HCT116 (cell line): Measurements from ENCODE around the gene DNHD1. TPM values are rescaled to one million over a fixed set of nuclear protein-coding genes. Genes with fewer than 3 reads are reported as not detected.

Experiments used
- ATAC-seq: fragments of 200-7000 bp; cut with Tn5 transposase; 2 replicates; pipeline ENCODE4 v1.9.1; 2020; ENCODE audit warnings: mild to moderate bottlenecking, moderate library complexity
- BruUV-seq: library from RNA; stranded (reverse); fragments of 400-500 nt; replicated peaks from 2 replicates; lab custom pipeline; 2021; lab: Mats Ljungman, UMichigan
- CTCF ChIA-PET: fragments of 300-600 bp; sonication (Branson Sonifier 250); formaldehyde crosslinking; loops from one replicate; lab custom pipeline; 2021; ENCODE audit warnings: antibody characterized with exemption; lab: Charles Lee
- POLR2A ChIA-PET: fragments of 300-600, 350-600 bp; sonication (Branson Sonifier 250); formaldehyde crosslinking; loops from one replicate; lab custom pipeline; 2021; ENCODE audit warnings: antibody characterized with exemption; lab: Charles Lee
- RAD21 ChIA-PET, 2 experiments: fragments of 300-600 bp; sonication (Branson Sonifier 250); formaldehyde crosslinking; loops; one replicate each; lab custom pipeline; 2023; ENCODE audit warnings: low total read pairs in 2 of 2; ENCODE audit not compliant: uncharacterized antibody in 2 of 2, unreplicated experiment in 2 of 2, low non-redundant PET in 1 of 2; lab: Charles Lee
- DNase-seq: peaks from one replicate; pipeline ENCODE4 v3.0.0-alpha.2; 2010; ENCODE audit warnings: low read depth, low spot score
- H2AFZ ChIP-seq: fragments of 200-600 bp; shearing (Covaris generic), sonication (generic); 2 replicates; pipeline ENCODE4 v1.6.1; 2017; ENCODE audit warnings: low read depth, mixed run types, mixed read lengths, antibody characterized with exemption, low read length; ENCODE audit not compliant: poor library complexity, severe bottlenecking
- H3K27ac ChIP-seq: 2 replicates; pipeline ENCODE4 v1.5.1; 2012; ENCODE audit warnings: low read depth, low read length
- H3K27me3 ChIP-seq: fragments of 200-600 bp; sonication (generic); 2 replicates; pipeline ENCODE4 v1.6.1; 2016; ENCODE audit warnings: mixed run types, low read length, mixed read lengths; ENCODE audit not compliant: insufficient read depth
- H3K36me3 ChIP-seq, 2 experiments: fragments of 200-500 bp in 1 of 2; fragments of 200-600 bp in 1 of 2; sonication (Bioruptor generic) in 1 of 2; sonication (generic) in 1 of 2; 2 replicates each; pipeline versions ENCODE4 v1.5.1 to v1.6.1; 2014 to 2016; ENCODE audit warnings: low read length in 2 of 2, inconsistent platforms in 1 of 2, mixed read lengths in 1 of 2, mixed run types in 1 of 2; ENCODE audit not compliant: insufficient read depth in 2 of 2, control insufficient read depth in 1 of 2
- H3K4me1 ChIP-seq, 2 experiments: fragments of 200-600 bp in 1 of 2; sonication (generic) in 1 of 2; 2 replicates each; pipeline versions ENCODE4 v1.5.1 to v1.6.1; 2012 to 2017; ENCODE audit warnings: low read length in 2 of 2, inconsistent platforms in 1 of 2, mild to moderate bottlenecking in 1 of 2, mixed read lengths in 1 of 2, mixed run types in 1 of 2, moderate library complexity in 1 of 2; ENCODE audit not compliant: insufficient read depth in 2 of 2, control insufficient read depth in 1 of 2
- H3K4me2 ChIP-seq: fragments of 200-600 bp; sonication (generic); 2 replicates; pipeline ENCODE4 v1.6.1; 2017; ENCODE audit warnings: mixed run types, low read length, mixed read lengths
- H3K4me3 ChIP-seq, 2 experiments: fragments of 200-600 bp in 1 of 2; sonication (generic) in 1 of 2; replicated peaks in 1 of 2; 2 replicates each; pipeline ENCODE4 v1.5.1; 2011 to 2016; ENCODE audit warnings: low read length in 2 of 2, control low read depth in 1 of 2, low read depth in 1 of 2, mild to moderate bottlenecking in 1 of 2, mixed read lengths in 1 of 2, mixed run types in 1 of 2
- H3K79me2 ChIP-seq: fragments of 200-600 bp; sonication (generic); 2 replicates; pipeline ENCODE4 v1.6.1; 2017; ENCODE audit warnings: mild to moderate bottlenecking, mixed run types, low read length, moderate library complexity, mixed read lengths; ENCODE audit not compliant: insufficient read depth
- H3K9ac ChIP-seq: fragments of 200-600 bp; sonication (generic); 2 replicates; pipeline ENCODE4 v1.6.1; 2016; ENCODE audit warnings: low read length, mixed read lengths
- H3K9me2 ChIP-seq: fragments of 200-600 bp; sonication (generic), shearing (Covaris generic); 2 replicates; pipeline ENCODE4 v1.6.1; 2017; ENCODE audit warnings: mixed run types, mild to moderate bottlenecking, moderate library complexity; ENCODE audit not compliant: insufficient read depth
- H3K9me3 ChIP-seq, 2 experiments: fragments of 200-500 bp in 1 of 2; fragments of 200-600 bp in 1 of 2; sonication (Bioruptor generic) in 1 of 2; sonication (generic) in 1 of 2; 2 replicates each; pipeline ENCODE4 v1.6.1; 2014 to 2017; ENCODE audit warnings: low read length in 2 of 2, mixed read lengths in 2 of 2, inconsistent platforms in 1 of 2, low read depth in 1 of 2, mild to moderate bottlenecking in 1 of 2, mixed run types in 1 of 2, moderate library complexity in 1 of 2; ENCODE audit not compliant: control insufficient read depth in 1 of 2, insufficient read depth in 1 of 2
- H4K20me1 ChIP-seq: fragments of 200-600 bp; sonication (generic), shearing (Covaris generic); 2 replicates; pipeline ENCODE4 v1.6.1; 2017; ENCODE audit warnings: mixed run types, mild to moderate bottlenecking, moderate library complexity; ENCODE audit not compliant: insufficient read depth
- CBX3 ChIP-seq: IDR thresholded peaks from 2 replicates; pipeline ENCODE4 v1.6.1; 2012; ENCODE audit warnings: low read depth
- RAD21 ChIP-seq: IDR thresholded peaks from 2 replicates; pipeline ENCODE4 v1.6.1; 2012; ENCODE audit warnings: low read depth, mild to moderate bottlenecking
- SIN3A ChIP-seq: IDR thresholded peaks from 2 replicates; pipeline ENCODE4 v1.6.1; 2012; ENCODE audit warnings: low read depth
- SP1 ChIP-seq: IDR thresholded peaks from 2 replicates; pipeline ENCODE4 v1.6.1; 2012; ENCODE audit warnings: low read depth
- SRF ChIP-seq: IDR thresholded peaks from 2 replicates; pipeline ENCODE4 v1.6.1; 2012; ENCODE audit warnings: low read depth
- YY1 ChIP-seq: IDR thresholded peaks from 2 replicates; pipeline ENCODE4 v1.6.1; 2011; ENCODE audit warnings: low read length, low read depth, moderate library complexity, mild to moderate bottlenecking; ENCODE audit not compliant: insufficient replicate concordance; ENCODE audit errors: extremely low read depth
- ZFX ChIP-seq: fragments of 450-650 bp; IDR thresholded peaks from 2 replicates; pipeline ENCODE4 v1.6.1; 2017
- intact Hi-C: fragments of 100-400 bp; cut with micrococcal nuclease; formaldehyde crosslinking; loops from 2 replicates; pipeline ENCODE4 v1.10.0; 2022
- total RNA-seq: library from RNA; stranded (reverse); gene quantifications from one replicate; pipeline ENCODE4 v1.2.1, GENCODE V29; 2021; ENCODE audit not compliant: unreplicated experiment
- TF ChIP-seq, protein P1 (sequence below): IDR thresholded peaks from 2 replicates; pipeline ENCODE4 v1.6.1; 2012; ENCODE audit warnings: low read depth

Gene DNHD1
- total RNA-seq, 1 experiment from 2014 or later: 8.0 TPM

DNA sequence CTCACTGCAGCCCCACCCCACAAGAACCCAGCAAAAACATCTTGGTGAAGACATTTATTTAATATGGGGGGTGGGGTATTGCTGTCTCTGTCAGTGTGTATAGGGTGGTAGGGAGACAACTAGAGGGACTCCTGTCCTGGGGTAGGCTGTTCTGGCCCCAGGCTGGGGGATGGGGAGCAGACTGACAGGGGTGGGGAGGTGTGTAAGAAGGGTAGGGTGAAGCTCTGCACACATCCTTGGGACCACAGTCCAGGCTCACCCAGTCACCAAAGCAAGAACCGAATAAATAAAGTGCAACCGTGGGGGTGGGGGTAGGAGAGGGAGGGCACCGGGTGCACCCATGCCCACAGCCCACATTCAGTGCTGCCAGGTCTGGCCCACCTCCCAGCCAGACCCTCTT is 48.5 kb upstream of the DNHD1 start:
- RAD21 ChIA-PET: no interaction called here
- ATAC-seq (no peak), DNase-seq (no peak)
- H3K4me3 ChIP-seq: no peak overlapping the region
- no peak overlapping the region for H3K9ac ChIP-seq
- H3K4me1 ChIP-seq: no peaks in the 10 kb centered on the region
- H3K79me2 ChIP-seq: no peaks in the 10 kb centered on the region
- CTCF ChIA-PET: no interaction called here
- H3K4me2 ChIP-seq: no peak overlapping the region
- POLR2A ChIA-PET: no interaction called here
- TF ChIP-seq SP1 (no peak), YY1 (no peak), ZFX (no peak), SIN3A (no peak), SRF (no peak), RAD21 (no peak), CBX3 (no peak)
- TF ChIP-seq, protein P1, sequence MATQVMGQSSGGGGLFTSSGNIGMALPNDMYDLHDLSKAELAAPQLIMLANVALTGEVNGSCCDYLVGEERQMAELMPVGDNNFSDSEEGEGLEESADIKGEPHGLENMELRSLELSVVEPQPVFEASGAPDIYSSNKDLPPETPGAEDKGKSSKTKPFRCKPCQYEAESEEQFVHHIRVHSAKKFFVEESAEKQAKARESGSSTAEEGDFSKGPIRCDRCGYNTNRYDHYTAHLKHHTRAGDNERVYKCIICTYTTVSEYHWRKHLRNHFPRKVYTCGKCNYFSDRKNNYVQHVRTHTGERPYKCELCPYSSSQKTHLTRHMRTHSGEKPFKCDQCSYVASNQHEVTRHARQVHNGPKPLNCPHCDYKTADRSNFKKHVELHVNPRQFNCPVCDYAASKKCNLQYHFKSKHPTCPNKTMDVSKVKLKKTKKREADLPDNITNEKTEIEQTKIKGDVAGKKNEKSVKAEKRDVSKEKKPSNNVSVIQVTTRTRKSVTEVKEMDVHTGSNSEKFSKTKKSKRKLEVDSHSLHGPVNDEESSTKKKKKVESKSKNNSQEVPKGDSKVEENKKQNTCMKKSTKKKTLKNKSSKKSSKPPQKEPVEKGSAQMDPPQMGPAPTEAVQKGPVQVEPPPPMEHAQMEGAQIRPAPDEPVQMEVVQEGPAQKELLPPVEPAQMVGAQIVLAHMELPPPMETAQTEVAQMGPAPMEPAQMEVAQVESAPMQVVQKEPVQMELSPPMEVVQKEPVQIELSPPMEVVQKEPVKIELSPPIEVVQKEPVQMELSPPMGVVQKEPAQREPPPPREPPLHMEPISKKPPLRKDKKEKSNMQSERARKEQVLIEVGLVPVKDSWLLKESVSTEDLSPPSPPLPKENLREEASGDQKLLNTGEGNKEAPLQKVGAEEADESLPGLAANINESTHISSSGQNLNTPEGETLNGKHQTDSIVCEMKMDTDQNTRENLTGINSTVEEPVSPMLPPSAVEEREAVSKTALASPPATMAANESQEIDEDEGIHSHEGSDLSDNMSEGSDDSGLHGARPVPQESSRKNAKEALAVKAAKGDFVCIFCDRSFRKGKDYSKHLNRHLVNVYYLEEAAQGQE: no peak
- intact Hi-C loops: no loop called here
- no peaks in the 10 kb centered on the region for H3K9me3 ChIP-seq
- H4K20me1 ChIP-seq: no peaks in the 10 kb centered on the region
- no peaks in the 10 kb centered on the region for H3K27me3 ChIP-seq
- H3K36me3 ChIP-seq: peaks cover 2 to 6% of the 10 kb centered on the region in 2 experiments; a peak in 2 of 4 replicates
- no peak overlapping the region for H2AFZ ChIP-seq
- H3K9me2 ChIP-seq: no peaks in the 10 kb centered on the region
- no peak overlapping the region for H3K27ac ChIP-seq
- no TSS peak for BruUV-seq
